GM21526 (cell line): ENCODE measurements around the gene PGM1.
"Not testable (repeated sequence)": the region's sequence is repeated elsewhere in the genome, so short reads cannot be mapped to it uniquely, and the experiment has no call there.

Source experiments
- ATAC-seq: cut with Tn5 transposase; IDR thresholded peaks from one replicate; pipeline ENCODE4 v1.9.1; 2021; ENCODE audit warnings: moderate library complexity; ENCODE audit not compliant: unreplicated experiment, low FRiP score

The PGM1 gene

GRCh38 chr1:63593303-63593885 is at the start of gene PGM1:
TSS of gene PGM1 (plus strand) at chr1:63593411. CDS start at chr1:63593489, 78 bp downstream.
- ATAC-seq, result peak; percentile 78

GRCh38 chr1:63545780-63546179 is 47.4 kb upstream of the PGM1 start:
- ATAC-seq, result no peak

- ATAC-seq, result no peak
These were observed 45.5 kb upstream of the PGM1 start for GRCh38 chr1:63547621-63548294.

- no peak for ATAC-seq
These were observed 44.9 kb upstream of the PGM1 start for GRCh38 chr1:63548303-63548702.

- no peak for ATAC-seq
These were observed 44.3 kb upstream of the PGM1 start for GRCh38 chr1:63548877-63549276.

GRCh38 chr1:63555480-63555879 is 37.7 kb upstream of the PGM1 start:
- ATAC-seq, result no peak

- no peak for ATAC-seq
These were observed 35.7 kb upstream of the PGM1 start for GRCh38 chr1:63557365-63557987.

- ATAC-seq, result no peak
These were observed 33.9 kb upstream of the PGM1 start for GRCh38 chr1:63559357-63559756.

- no peak for ATAC-seq
These were observed 29.5 kb upstream of the PGM1 start for GRCh38 chr1:63563745-63564144.

- no peak for ATAC-seq
These were observed 24.1 kb upstream of the PGM1 start for GRCh38 chr1:63569068-63569467.

- ATAC-seq, result no peak
These were observed 23.4 kb upstream of the PGM1 start for GRCh38 chr1:63569640-63570316.

GRCh38 chr1:63572686-63573085 is 20.5 kb upstream of the PGM1 start:
- not testable (repeated sequence) for ATAC-seq

- ATAC-seq, result not testable (repeated sequence)
These were observed 18.9 kb upstream of the PGM1 start for GRCh38 chr1:63574203-63574796.

- ATAC-seq, result no peak
These were observed 17.8 kb upstream of the PGM1 start for GRCh38 chr1:63575340-63575826.

- ATAC-seq, result not testable (repeated sequence)
These were observed 6.9 kb upstream of the PGM1 start for GRCh38 chr1:63586326-63586725.

GRCh38 chr1:63590166-63590560 is 3.0 kb upstream of the PGM1 start:
- ATAC-seq, result no peak

- no peak for ATAC-seq
These were observed 492 bp upstream of the PGM1 start for GRCh38 chr1:63592536-63593302.

GRCh38 chr1:63593886-63594605 is 835 bp downstream of the PGM1 start:
- peak; percentile 46 for ATAC-seq

- no peak for ATAC-seq
These were observed 2.2 kb downstream of the PGM1 start for GRCh38 chr1:63595435-63595834.
